ENCODE data around the gene PRX.
"Not testable (repeated sequence)": the region's sequence is repeated elsewhere in the genome, so short reads cannot be mapped to it uniquely, and the experiment has no call there.

PRX gene

DNA sequence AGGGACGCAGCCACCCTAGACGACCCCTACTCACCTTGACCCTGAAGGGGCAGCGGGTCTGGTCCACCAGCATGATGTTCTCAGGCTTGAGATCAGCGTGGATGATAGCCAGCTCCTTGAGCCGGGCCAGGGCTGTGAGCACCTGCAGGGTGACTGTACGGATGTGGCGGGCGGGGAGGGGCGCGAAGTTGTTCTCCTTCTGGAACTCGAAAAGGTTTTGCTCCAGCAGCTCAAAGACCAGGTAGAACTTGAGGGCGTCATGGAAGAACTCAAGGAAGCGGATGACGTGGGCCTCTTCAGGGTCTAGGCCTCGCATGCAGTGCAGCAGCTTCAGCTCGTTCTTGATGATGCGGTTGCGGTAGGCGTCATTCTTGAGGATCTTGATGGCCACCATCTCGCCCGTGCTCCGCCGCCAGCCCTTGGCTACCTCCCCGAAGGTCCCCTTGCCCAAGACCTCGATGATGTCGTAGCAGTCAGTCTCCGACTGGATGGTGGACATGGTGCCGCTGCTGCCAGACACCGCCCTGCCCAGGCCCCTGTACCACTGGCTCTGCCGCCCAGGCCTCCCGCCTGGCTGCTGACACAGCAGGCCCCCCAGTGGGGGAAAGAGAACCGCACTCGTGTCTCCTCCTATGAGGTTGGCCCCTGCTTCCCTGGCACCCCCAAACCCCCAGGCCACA lies 23.6 kb downstream of the PRX start:
- DNase-seq, result no peak

DNA sequence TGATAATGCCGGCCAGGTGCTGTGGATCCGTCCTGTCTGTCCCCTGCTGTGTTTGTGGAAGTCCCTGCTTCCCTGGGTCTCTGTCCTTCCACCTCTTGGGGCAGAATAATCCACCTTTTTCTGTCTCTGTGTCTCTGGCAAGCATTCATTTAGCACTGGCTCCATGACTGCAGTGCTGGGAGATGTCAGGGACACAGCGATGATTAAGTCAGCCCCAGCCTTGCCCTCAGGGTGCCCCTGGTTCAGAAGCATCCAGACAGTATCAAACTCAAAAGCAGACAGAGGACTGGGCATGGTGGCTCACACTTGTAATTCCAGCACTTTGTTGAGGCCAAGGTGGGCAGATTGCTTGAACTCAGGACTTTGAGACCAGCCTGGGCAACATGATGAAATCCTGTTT lies 24.7 kb downstream of the PRX start:
- no peak for DNase-seq

DNA sequence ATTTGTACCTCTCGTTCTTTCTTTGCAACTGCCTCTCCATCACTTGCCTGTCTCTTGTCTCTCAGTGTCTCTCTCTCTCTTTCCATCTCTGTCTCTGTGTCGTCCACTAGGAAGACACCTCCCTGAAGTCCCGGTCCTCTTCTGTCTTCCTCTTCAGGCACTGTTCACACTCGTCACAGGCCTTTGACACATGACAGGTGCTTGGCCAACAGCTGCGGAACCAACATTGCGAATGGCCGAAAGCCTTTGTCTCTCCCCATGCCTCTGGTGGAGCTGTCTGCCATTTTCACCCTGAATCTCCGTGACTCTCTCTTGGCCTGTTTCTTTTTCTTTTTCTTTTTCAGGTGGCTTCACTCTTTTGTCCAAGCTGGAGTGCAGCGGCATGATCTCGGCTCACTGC lies 26.0 kb downstream of the PRX start:
- DNase-seq, result no peak

DNA sequence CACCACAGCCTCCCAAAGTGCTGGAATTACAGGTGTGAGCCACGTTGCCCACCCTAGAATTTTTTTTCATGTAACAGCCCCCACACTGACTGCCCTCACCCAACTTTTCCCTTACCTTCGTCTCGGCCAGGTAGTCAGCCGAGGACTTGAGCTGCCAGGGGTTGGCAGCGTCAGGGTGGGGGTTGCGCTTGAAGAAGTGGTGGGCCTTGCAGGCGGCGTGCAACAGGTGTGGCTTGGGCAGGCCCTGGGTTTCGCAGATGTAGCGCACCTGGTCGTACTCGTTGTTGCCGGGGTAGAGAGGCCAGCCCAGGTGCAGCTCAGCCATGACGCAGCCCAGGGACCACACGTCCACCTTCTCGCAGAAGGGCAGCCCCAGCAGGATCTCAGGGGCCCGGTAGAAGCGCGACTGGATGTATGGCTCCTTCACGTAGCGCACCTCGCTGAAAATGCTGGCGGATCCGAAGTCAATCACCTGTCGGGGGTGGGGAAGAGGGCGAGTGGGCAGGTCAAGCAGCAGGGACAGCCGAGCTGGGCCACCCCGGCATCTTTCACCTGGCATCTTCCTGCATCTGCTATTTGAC lies 29.4 kb downstream of the PRX start:
- no peak for DNase-seq

DNA sequence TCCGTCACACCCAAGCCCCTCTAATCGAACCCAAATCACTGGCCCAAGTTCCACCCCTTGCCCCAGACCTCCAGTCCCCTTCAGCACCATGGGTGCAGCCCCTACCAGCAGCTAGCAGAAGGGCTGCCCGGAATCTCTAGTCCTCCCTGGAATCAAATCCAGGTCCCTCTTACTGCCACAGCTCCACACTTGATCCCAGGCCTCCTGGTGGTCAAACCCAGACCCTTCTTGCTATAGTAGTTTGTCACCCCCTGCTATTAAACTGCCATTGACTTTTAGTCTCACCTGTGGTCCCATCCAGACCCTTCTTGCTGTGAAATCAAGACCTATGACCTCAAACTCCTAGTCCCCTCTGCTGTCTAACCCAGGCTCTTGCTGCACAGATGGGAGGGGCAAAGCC lies 31.9 kb downstream of the PRX start:
- DNase-seq, result no peak

DNA sequence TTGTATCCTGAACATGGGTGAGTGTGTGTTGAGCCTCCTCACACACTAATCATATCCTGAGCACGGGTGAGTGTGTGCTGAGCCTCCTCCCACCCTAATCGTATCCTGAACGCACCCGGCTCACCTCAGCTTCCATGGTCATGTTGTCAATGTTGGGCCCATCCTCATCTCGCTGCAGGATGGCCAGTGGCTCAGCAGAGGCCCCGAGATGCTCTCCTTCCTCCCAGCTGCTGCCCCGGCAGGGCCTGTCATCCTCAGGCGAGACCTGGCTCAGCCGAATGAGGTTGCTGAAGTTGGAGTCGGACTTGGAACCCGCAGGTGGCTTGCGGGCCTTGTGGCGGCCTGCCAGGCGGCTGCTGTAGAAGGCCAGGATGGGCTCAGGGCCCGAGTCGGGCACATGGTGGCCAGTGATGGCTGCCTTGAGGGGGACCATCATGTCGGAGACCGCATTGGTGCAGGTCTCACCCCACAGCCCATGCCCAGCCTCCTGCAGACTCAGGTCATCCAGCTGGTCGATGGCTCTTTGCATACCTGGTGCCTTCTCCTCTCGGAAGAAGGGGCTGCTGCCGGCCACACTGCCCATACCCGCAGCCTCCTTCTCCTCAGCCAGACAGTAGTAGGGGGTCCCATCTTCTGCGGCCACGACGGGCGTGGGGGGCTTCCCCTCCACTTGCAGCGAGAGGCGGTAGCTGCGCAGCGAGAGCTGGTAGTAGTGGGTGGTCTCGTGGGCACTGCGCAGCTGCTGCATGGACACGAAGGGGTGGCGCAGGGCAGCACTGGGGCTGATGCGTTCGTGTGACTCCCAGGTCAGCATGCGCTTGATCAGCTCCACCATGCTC lies 32.8 kb downstream of the PRX start:
- no peak for DNase-seq

DNA sequence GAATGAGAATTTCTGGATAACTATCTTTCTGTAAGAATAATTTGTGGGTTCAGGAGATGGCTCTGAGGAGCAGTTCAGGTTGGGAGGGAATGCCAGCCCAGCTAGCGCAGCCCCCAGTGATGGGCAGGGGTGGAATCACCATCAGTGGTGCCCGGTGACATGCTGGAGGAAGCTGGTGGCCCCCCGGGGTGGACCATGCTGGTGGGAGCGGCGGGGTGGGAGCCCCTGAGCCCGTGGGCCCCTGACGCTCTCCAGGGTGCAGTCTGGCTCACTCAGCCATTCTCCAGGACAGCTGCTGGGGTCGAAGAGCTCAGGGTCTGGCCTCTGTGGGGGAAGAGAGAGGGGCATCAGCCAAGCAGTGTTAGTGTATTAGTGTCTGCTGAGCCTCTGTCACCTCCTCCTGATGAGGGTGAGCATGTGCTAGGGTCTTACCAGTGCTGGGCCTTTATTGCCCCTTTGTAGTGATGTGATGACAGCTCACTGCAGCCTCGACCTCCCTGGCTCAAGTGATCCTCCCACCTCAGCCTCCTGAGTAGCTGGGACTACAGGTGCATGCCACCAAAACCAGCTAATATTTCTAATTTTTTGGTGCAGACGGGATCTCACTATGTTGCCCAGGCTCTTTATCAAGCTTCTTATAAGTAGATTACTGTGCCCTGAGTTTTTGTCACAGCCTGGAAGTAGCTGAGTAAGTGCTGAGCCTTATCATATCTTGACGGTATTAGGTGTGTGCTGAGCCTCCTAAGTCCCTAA lies 33.6 kb downstream of the PRX start:
- no peak for DNase-seq

DNA sequence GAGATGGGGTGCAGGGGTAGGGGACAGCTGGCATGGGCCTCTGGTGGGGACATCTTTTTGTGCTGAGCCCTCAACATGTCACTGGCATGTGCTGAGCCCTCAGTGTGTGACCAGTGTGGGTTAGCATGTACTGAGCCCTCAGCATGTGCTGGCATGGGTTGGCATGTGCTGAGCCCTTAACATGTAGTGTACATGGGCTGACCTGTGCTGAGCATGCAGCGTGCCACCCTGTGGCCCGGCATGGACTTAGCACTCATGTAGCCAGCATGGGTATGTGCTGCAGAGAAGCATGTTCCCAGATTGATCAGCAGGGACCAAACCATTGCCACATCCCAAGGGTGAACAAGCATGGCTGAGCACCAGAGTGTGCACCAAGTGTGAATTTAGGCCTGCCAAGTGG lies 34.7 kb downstream of the PRX start:
- DNase-seq, result no peak

DNA sequence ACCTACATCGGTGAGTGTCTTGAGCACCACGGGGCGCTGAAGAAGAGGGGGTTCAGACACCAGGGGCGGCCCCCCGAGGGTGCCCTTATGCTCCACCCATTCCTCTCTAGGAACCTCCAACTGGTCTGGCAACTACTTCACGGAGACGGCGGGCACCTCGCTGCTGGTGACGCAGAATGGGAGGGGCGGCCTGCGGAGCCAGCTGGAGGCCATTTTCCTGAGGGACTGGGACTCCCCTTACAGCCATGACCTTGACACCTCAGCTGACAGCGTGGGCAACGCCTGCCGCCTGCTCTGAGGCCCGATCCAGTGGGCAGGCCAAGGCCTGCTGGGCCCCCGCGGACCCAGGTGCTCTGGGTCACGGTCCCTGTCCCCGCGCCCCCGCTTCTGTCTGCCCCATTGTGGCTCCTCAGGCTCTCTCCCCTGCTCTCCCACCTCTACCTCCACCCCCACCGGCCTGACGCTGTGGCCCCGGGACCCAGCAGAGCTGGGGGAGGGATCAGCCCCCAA lies 35.2 kb downstream of the PRX start:
- DNase-seq, result no peak

DNA sequence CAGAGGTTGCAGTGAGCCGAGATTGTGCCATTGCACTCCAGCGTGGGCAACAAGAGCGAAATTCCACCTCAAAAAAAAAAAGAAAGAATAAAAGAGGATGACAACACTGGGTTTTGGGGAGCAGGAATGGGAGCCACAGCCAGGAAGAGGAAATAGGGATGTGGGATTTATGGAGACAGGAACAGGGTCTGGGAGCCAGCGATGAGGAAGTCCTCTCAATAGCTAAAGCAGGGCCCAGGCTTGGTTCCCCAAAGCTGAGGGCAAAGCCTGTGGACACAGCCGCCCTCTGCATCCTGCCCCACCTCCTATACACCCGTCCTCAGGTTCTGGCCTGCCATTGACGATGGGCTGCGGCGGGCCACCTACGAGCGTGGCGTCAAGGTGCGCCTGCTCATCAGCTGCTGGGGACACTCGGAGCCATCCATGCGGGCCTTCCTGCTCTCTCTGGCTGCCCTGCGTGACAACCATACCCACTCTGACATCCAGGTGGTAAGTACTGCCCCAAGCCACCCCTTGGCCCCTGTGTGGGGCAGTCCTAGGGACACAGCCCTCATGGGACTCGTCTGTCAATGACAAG lies 36.8 kb downstream of the PRX start:
- no peak for DNase-seq

DNA sequence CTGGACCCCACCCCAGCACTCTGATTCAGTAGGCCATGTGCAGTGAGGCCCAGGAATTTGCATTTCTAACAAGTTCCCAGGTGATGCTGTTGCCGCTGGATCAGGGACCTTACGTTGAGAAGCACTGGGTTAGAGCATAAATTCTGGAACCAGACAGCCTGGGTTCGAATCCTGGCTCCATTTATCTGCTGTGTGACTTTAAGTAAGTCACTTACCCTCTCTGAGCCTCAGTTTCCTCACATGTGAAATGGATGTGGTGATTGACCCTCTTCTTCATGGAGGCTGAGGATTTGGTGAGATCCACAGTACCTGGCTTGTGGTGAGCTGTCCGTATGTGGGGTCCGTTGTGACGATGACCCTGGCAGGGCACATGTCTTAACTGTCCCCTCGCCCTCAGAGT lies 39.1 kb downstream of the PRX start:
- no peak for DNase-seq

DNA sequence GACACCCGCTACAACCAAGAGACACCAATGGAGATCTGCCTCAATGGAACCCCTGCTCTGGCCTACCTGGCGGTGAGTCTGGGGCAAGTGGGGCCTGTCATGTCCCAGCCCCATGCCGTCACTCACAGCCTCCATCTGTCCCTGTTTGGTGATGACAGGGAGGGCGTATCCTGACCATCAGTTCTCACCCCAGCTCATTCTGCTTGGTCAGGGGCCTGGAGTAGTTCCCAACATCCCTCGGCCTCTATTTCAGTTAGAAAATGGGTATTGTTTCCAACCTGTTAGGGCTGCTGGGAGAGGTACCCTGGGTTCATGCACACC lies 41.4 kb downstream of the PRX start:
- no peak for DNase-seq

DNA sequence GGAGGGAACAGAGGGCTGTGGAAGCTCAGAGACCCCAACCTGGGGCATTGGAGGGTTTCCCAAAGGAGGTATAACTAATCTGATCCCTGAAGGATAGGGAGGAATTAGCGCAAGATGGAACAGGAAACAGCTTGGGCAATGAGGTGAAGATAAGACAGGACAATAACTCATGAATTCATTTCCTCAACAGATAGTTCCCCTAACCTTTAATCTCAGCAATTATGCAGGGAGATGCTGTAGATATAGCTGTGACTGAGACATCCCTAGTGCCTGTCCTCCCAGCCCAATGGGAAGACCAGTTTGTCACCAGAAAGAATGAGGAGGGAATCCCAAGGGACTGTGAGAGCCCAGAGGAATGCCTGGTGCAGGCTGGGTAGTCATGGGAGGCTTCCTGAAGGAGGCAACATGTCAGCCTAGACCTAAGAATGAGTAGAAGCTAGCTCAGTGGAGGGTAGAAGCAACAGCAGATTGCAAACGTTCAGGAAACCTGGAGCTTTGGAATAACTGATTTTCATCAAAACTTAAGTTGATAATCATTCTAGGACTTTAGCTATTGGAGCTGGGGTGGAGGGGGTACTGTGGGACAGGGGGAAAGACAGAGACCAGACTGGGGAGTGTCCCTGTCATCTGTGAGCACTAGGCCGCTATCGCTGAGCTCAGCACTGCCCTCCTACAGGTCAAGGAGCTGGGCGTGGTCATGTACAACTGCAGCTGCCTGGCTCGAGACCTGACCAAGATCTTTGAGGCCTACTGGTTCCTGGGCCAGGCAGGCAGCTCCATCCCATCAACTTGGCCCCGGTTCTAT lies 42.0 kb downstream of the PRX start:
- DNase-seq, result no peak

DNA sequence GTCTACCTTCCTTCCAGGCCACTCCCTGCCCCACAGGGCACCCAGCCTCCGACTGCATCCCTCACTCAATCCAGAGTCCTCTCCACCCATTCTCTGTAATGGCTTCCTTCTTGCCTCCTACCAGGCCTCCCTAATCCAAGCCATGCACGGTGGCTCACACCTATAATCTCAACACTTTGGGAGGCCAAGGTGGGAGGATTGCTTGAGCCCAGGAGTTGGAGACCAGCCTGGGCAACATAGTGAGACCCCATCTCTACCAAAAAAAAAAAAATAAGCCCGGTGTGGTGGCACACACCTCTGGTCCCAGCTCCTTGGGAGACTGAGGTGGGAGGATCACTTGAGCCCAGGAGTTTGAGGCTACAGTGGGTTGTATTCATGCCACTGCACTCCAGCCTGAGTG lies 42.9 kb downstream of the PRX start:
- DNase-seq, result not testable (repeated sequence)

DNA sequence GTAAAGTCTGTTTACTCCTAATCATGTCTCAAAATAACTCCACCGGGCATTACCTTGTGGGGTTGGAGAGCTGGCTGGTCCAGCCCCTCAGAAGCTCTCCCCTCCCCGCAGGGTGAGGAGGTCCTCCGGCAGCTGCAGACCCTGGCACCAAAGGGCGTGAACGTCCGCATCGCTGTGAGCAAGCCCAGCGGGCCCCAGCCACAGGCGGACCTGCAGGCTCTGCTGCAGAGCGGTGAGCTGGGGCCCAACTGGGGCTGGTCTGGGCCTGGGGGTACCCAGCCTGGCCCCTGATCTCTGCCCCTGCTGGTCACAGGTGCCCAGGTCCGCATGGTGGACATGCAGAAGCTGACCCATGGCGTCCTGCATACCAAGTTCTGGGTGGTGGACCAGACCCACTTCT lies 43.4 kb downstream of the PRX start:
- DNase-seq, result no peak

DNA sequence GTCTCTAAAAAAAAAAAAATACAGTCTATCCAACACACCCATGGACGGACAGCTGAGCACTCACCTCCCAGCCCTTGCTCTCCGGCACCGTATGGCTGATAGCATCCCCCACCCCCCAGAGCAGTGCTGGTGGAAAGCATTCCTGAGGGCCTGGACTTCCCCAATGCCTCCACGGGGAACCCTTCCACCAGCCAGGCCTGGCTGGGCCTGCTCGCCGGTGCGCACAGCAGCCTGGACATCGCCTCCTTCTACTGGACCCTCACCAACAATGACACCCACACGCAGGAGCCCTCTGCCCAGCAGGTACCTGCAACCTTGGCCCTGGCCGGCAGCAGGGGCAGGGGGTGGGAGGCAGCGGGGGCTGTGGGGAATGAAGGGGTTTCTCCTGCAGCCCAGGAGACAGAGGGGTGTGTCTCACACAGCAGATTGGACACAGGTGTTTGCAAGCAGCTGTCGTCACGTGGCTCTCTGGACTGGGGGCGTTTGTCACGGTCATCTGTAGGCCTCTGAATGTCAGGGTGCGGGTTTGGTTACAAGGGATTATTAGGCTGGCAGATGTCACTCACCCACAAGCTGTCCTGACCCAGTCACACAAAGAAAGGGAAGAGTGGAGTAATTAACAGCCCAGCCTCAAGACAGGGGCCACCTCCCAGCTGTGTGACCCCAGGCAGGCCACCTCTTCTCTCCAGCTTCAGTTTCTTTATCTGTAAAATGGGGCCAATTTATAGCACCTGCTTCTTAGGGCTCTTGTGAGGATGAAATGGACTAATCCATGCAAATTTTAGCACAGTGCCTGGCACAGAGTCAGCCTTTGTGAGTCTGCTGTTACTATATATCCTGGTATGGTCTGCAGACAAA lies 45.4 kb downstream of the PRX start:
- DNase-seq, result no peak

DNA sequence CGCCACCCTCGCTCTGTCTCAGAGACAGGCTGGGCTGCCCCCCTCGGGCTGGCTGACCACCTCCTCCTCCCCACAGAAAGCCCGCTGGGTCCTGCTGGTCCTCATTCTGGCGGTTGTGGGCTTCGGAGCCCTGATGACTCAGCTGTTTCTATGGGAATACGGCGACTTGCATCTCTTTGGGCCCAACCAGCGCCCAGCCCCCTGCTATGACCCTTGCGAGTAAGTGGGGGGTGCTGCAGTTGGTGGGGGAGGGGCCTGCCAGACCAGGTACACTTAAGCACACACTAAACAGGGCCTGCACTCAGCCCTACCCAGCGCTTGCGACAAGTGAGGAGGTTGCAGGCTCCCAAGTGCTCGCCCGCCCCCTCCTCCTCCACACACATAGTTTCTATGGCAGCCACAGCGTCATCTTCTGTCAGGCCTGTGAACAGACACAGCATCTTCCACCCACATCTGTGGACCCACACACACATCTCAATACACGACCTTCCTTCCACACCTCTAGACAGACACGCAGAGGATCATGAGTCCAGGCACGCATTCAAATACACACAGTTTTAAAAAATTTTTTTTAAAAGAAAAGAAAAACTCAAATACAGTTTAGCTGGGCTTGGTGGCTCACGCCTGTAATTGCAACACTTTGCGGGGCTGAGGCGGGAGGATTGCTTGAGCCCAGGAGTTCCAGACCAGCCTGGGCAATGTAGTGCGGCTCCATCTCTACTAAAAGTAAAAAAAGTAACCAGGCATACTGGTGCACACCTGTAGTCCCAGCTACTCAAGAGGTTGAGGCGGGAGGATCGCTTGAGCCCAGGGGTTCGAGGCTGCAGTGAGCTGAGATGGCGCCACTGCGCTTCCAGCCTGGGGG lies 46.2 kb downstream of the PRX start:
- DNase-seq, result no peak

DNA sequence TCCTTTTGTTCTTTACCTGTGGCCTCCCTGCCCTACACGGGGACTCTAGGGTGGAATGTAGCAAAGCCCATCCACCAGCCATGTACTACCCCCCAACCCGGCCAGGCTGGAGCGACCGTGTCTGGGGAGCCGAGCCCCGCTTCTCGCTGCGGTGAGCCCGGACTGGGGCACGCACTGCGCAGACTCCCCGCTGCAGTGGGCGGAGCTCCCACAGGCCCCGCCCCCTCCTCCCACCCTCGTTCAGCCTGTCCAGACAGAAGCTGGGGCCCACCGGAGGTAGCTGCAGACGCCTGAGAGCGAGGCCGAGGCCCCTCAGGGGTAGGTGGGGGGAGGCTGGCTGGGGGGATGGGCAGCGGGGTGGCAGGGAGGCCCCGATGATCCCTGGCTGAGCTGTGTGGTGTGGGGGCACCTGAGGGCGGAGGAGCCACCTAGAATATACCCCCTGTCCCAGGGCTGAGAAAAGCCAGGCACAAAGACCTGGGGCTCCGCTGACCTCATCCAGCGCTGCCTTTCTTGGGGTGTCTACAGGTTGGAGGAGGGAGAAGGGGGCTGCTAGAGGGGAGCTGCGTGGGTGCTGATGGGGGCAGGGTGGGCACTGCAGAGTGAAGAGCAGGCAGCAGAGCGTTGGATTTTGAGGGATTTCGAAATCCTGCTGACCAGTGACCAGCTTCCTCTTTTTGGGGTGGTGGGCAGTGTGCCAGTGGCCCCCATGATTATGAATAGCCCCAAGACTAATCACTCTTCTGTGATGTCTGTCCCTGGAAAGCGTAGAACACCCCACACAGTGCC lies 47.4 kb downstream of the PRX start:
- DNase-seq, result no peak

DNA sequence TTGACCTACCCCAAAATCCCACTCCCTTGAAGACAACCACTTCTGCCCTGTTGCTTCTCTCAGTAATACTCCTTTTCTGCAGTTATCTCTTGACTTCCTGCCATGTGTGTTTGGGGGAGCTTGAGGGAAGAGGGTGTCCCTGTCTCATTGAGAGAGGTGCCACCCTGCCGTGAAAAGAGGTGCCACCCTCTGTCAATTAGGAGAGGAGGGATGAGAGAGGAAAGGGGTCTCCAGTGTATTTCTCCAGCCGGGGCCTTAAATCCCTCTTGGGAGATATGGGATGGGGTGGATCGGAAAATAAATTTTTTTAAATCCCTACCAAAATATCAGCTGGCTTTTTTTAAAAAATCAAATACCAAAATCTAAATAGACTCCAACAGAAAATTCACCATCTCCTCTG lies 48.2 kb downstream of the PRX start:
- no peak for DNase-seq

Data from activated gamma-delta T cell (primary cell).